ENCODE results near the gene SORT1. TPM values are rescaled to one million over a fixed set of nuclear protein-coding genes. Genes with fewer than 3 reads are reported as not detected.

Gene SORT1
- total and polyA plus RNA-seq, 2 of the 13 experiments (the other 11 are each of a cell fraction or from before 2014, with no cell fraction given) = 32.4 to 93.0 TPM

DNA sequence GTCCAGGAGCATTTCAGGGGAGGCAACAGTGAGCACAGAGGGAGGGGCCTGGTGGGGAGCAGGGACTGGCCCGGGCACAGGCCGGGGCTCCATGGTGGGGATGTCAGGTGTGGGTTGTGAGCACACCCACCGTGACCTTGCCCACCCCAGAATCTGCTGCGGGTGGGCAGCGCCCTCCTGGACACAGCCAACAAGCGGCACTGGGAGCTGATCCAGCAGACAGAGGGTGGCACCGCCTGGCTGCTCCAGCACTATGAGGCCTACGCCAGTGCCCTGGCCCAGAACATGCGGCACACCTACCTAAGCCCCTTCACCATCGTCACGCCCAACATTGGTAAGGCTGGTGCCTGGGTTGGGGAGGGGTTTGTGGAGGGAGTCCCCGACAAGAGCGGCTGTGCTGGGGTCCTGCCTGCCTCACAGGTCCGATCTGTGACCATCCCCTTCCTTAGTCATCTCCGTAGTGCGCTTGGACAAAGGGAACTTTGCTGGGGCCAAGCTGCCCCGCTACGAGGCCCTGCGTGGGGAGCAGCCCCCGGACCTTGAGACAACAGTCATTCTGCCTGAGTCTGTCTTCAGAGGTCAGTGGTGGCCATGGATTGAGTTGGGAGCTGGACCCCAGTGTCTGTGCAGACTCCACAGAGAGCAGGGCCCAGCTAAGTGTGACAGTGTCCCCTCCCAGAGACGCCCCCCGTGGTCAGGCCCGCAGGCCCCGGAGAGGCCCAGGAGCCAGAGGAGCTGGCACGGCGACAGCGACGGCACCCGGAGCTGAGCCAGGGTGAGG, 129.1 kb downstream of the SORT1 start:
- peaks cover 4 to 8% of the 10 kb centered on the region in 2 experiments; a peak in 3 of 5 replicates for H3K36me3 ChIP-seq (replicated peaks in 1 of 2; ENCODE audit: control insufficient read depth in 1 of 2, insufficient read depth in 2 of 2, low read length in 2 of 2)
- H3K9me3 ChIP-seq (ENCODE audit: low read length) = no peaks in the 10 kb centered on the region
- no peak for ATAC-seq
- no peak overlapping the region for H3K4me3 ChIP-seq (replicated peaks in 1 of 3; ENCODE audit: insufficient read depth in 1 of 3, low read depth in 2 of 3, low read length in 3 of 3)
- peaks cover 12% of the 10 kb centered on the region for H3K4me1 ChIP-seq (ENCODE audit: insufficient read depth, low read length)
- no peaks in the 10 kb centered on the region for H3K27me3 ChIP-seq (ENCODE audit: control insufficient read depth in 1 of 2, insufficient read depth in 2 of 2, low read length in 2 of 2)
- H3K27ac ChIP-seq (ENCODE audit: extremely low read length, insufficient read depth, low read length) = no peak overlapping the region
- no peak overlapping the region for H3K4me2 ChIP-seq (ENCODE audit: low read depth, low read length)
- no peak for FAIRE-seq
- CTCF ChIA-PET (ENCODE audit: low intra/inter-chr PET ratio, low total read pairs) = no interaction called here
- no peaks in the 10 kb centered on the region for H3K79me2 ChIP-seq (ENCODE audit: insufficient read depth, low read length)
- 92% methylated on average over 14 of the region's 29 CpGs for WGBS (ENCODE audit: low lambda C conversion rate)
- no peak overlapping the region for H2AFZ ChIP-seq (ENCODE audit: low read length)
- POLR2A ChIA-PET = no interaction called here
- DNase-seq (ENCODE audit: low spot score) = no peak
- in situ Hi-C loops (cut with HindIII; ENCODE audit: extremely low pct_ligation_motif_present, low pct_unique_long_range_greater_than_20kb) = loop anchor here (10.0 kb wide), 1 partner anchor 266 kb away; the partner anchor contains the start of gene GPR61
- no peak overlapping the region for H3K9ac ChIP-seq (ENCODE audit: insufficient read depth, low read depth, low read length)
- no peaks in the 10 kb centered on the region for H4K20me1 ChIP-seq (ENCODE audit: insufficient read depth, low read length)
- TF ChIP-seq, protein P1, sequence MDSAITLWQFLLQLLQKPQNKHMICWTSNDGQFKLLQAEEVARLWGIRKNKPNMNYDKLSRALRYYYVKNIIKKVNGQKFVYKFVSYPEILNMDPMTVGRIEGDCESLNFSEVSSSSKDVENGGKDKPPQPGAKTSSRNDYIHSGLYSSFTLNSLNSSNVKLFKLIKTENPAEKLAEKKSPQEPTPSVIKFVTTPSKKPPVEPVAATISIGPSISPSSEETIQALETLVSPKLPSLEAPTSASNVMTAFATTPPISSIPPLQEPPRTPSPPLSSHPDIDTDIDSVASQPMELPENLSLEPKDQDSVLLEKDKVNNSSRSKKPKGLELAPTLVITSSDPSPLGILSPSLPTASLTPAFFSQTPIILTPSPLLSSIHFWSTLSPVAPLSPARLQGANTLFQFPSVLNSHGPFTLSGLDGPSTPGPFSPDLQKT (CRISPR knock-in tag; IDR thresholded peaks at IDR 0.05; ENCODE audit: borderline replicate concordance) = no peak
- no peak for TF ChIP-seq ZNF816 (CRISPR knock-in tag; IDR thresholded peaks at IDR 0.05; ENCODE audit: borderline replicate concordance)
- TF ChIP-seq, protein P2, sequence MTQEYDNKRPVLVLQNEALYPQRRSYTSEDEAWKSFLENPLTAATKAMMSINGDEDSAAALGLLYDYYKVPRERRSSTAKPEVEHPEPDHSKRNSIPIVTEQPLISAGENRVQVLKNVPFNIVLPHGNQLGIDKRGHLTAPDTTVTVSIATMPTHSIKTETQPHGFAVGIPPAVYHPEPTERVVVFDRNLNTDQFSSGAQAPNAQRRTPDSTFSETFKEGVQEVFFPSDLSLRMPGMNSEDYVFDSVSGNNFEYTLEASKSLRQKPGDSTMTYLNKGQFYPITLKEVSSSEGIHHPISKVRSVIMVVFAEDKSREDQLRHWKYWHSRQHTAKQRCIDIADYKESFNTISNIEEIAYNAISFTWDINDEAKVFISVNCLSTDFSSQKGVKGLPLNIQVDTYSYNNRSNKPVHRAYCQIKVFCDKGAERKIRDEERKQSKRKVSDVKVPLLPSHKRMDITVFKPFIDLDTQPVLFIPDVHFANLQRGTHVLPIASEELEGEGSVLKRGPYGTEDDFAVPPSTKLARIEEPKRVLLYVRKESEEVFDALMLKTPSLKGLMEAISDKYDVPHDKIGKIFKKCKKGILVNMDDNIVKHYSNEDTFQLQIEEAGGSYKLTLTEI (CRISPR knock-in tag; conservative IDR thresholded peaks at IDR 0.05) = no peak
- no TSS peak for BruUV-seq (replicated peaks)
- intact Hi-C loops (cut with micrococcal nuclease; ENCODE audit: unreplicated experiment) = no loop called here
